GM12878 (cell line): ENCODE results near the gene PRKN.

Experiments
- ATF2 ChIP-seq: IDR thresholded peaks from 2 replicates; pipeline ENCODE4 v1.6.1; 2012; ENCODE audit warnings: low read length, inconsistent platforms
- CTCF ChIP-seq, 3 experiments: IDR thresholded peaks in 2 of 3; conservative IDR thresholded peaks in 1 of 3; 2 replicates each; pipeline ENCODE4 v1.5.1; 2011; ENCODE audit warnings: low read depth in 3 of 3, low read length in 3 of 3, mild to moderate bottlenecking in 3 of 3, control low read depth in 2 of 3, moderate library complexity in 2 of 3, inconsistent platforms in 1 of 3, mixed read lengths in 1 of 3; ENCODE audit not compliant: control insufficient read depth in 2 of 3, insufficient read depth in 1 of 3; ENCODE audit errors: extremely low read depth in 1 of 3
- IRF3 ChIP-seq: fragments of 450-650 bp; IDR thresholded peaks from 2 replicates; pipeline ENCODE4 v1.6.1; 2014; ENCODE audit warnings: mild to moderate bottlenecking
- NRF1 ChIP-seq: conservative IDR thresholded peaks from 2 replicates; pipeline ENCODE4 v1.6.1; 2011; ENCODE audit warnings: mild to moderate bottlenecking, low read depth, low read length, improper control_type of control experiment
- POLR2A ChIP-seq: IDR thresholded peaks from 2 replicates; pipeline ENCODE4 v1.6.1; 2011; ENCODE audit warnings: low read depth, mild to moderate bottlenecking, low read length
- POLR2AphosphoS2 ChIP-seq: IDR thresholded peaks from 2 replicates; pipeline ENCODE4 v1.6.1; 2011; ENCODE audit warnings: low read depth, mild to moderate bottlenecking, low read length, improper control_type of control experiment, moderate library complexity
- REST ChIP-seq: IDR thresholded peaks from 2 replicates; pipeline ENCODE4 v1.6.1; 2012; ENCODE audit warnings: mild to moderate bottlenecking, low read depth, low read length
- RUNX3 ChIP-seq: IDR thresholded peaks from 2 replicates; pipeline ENCODE4 v1.6.1; 2012; ENCODE audit warnings: low read length, inconsistent platforms
- TAF1 ChIP-seq: IDR thresholded peaks from 2 replicates; pipeline ENCODE4 v1.6.1; 2011; ENCODE audit warnings: mild to moderate bottlenecking, low read depth, low read length, borderline replicate concordance

- no peak for TF ChIP-seq CTCF (IDR thresholded peaks at IDR 0.05 in 2 of 3, conservative IDR thresholded peaks at IDR 0.05 in 1 of 3; ENCODE audit: control insufficient read depth in 2 of 3, extremely low read depth in 1 of 3, insufficient read depth in 1 of 3, low read depth in 3 of 3, low read length in 3 of 3)
- TF ChIP-seq TAF1: no peak
- TF ChIP-seq POLR2AphosphoS2: no peak
- no peak for TF ChIP-seq RUNX3
- no peak for TF ChIP-seq POLR2A
- TF ChIP-seq NRF1: no peak
- no peak for TF ChIP-seq REST
- no peak for TF ChIP-seq ATF2
- no peak for TF ChIP-seq IRF3
Measured at GRCh38 chr6:161406646-161407045, 1320.9 kb downstream of the PRKN start.
